ENCODE data around the gene CLEC4F.
"Not testable (repeated sequence)": the region's sequence is repeated elsewhere in the genome, so short reads cannot be mapped to it uniquely, and the experiment has no call there.

The CLEC4F gene

DNA sequence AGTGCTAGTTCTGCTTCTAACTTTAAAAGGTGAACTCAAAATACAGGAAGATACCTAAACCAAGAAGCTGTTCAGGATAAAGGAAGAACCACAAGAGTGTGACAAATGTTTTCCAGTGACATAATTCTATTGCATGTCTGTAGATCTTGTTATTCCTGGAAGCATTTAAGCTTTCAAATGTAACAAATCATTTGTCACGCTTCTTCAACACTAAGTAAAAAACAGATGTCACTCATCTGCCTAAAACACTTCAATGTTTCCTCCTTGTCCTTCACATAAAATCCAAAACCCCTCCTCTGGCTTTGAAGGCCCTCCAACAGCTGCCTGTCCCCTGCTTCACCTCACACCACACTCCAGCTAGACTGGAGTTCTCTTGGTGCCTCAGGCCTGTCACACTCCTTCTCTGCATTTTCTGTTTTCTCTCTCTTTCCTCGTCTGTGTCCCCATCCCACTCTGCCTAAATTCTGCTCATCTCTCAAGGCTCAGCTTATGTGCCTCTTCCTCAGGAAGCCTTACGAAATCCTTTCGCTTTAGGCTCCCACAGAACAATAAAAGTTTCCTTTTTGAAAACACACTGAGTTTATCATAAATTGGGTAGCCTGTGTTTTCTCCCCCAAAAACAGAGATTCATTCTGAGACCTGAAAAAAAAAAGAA, 6.4 kb upstream of the CLEC4F start:
- DNase-seq (ENCODE audit: low spot score) = no peak

DNA sequence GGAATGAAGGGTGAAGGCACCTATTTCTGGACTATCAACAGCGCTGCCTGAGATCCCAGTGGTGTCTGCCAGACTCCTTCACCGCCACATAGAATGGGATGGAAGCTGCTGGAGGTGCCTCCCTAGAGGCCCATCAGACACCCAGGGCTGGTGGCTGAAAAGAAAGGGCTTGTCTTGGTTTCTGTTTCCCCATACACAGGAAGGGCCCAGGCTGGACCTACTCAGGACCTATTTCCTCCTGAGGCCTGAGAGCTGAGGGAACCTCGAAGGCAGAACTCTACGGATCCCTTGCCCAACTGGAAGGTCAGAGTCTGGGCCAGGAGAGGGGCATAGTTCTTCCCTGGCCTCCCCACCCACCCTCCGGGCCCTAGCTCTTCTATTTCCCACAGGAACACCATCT, 2.9 kb upstream of the CLEC4F start:
- no peak for DNase-seq (ENCODE audit: low spot score)

DNA sequence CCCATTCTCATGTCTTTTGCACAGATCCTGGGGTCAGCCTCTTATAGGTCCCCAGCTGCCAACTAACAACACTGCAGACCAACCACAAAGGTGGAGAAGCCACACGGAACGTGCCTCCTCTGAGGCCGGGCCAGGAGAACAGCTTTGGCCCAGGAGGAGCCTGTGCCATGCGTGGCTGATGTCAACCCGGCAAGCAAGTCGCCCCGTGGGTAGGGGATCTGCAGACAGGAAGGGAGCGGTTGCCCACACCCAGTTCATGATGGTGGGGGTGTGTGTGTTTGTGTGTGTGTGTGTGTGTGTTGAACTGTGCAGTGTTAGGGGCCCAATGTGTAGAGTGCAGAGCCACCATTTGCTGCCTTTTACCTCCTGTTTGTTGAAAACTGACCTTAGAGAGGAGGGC, 2.4 kb upstream of the CLEC4F start:
- DNase-seq (ENCODE audit: low spot score) = no peak

DNA sequence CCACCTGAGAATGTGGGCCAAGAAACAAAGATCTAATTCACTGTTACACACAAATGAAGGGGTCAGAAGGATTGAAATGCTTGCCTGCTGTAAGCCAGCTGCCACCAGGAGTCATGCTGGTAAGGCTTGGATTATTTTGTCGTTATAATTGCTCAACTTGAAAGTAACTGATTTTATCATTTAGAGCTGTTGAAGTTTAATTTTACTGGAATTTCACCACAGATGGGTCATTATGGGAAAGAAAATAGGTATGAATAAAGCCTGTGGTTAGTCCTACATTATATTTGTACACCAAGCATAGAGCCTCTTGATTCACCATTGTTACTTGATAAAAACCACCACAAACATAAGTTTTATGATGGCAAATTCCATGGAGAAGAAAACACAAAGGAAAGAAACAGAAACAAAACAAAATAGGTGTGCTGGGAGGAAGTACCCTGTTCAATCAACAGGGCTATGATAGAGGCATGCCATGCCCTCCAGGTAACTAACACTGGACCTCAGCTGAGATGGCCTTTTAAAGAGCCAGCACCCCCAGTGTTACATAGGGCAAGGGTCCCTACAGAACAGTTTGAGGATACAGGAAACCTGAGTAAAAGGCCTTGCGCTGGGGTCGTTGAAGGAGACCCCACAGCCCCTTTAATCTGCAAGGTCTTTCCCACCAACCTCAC, 3.0 kb downstream of the CLEC4F start:
- DNase-seq (ENCODE audit: low spot score) = no peak

DNA sequence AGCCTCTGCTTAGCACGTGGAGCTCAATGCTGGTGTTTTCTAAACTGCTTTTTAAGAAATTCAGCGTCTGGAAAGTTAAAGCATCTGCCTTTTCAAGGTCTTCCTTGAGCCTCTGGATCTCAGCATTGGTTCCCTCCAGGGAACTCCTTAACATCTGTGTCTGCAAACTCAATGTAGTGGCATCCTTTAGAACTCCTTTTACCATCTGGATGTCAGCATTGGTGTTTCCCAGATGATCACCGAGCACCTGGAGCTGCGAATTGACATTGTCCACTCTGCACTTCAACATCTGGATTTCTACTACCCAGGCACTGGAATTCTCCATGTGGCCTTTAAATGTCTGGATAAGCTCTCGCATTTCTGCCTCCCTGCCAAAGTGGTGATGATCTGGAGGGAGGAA, 3.7 kb downstream of the CLEC4F start:
- DNase-seq (ENCODE audit: low spot score) = no peak

DNA sequence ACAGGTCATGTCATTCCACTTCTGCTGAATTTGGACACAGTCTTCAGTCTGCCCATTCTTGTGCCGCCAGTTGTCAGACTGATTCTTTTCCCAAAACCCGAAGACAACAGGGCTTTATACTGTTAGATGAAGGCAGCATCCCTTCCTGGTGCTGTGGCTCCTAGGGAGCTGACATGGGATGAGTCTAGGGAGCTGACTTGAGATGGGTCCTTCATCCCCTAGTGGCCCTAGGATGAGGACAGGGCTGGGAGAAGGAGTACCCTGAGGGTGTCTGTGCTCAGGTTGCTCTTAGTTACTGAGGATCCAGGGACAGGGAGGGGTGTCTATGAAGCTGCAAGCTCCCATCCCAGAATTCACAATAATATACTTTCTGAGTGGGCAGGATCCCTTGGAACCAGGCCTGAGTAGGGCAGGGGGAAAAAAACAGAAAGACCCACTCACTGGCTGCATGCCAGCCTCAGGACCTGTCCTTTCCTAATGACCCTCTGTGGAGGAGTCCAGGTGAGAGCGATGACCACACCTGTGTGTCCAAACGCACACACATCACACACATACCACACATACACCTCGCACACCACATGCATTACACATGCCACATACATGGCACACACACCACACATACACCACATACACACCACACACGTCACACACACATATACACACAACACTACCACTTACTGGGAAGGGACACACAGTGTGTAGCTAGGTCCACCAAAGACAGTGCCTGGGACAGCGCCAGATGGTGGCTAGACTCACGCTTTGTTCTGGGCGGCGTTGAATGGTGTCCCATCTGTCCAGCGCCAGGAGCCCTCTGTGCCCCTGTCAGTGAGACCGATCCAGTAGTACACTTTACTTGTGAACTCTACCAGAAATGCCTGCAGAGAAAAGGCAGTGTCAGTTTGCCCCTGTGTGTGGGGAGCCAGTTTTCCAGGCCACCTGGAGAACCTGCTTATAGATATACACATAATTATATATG, 11.1 kb downstream of the CLEC4F start:
- DNase-seq (ENCODE audit: low spot score) = no peak

DNA sequence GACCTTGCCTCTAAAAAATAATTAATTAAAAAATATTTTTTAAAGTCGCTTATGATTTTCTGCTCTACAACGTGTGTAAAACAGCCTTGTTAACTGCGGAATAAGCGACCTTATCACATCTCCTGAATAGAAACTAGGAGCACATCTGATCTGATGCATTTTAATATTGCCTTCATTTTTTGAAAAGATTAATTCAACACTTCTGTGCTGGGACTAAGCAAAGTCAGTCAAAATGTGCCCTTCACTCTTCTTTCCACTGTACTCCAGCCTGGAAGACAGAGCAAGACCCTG, 12.6 kb downstream of the CLEC4F start:
- DNase-seq (ENCODE audit: low spot score) = no peak

DNA sequence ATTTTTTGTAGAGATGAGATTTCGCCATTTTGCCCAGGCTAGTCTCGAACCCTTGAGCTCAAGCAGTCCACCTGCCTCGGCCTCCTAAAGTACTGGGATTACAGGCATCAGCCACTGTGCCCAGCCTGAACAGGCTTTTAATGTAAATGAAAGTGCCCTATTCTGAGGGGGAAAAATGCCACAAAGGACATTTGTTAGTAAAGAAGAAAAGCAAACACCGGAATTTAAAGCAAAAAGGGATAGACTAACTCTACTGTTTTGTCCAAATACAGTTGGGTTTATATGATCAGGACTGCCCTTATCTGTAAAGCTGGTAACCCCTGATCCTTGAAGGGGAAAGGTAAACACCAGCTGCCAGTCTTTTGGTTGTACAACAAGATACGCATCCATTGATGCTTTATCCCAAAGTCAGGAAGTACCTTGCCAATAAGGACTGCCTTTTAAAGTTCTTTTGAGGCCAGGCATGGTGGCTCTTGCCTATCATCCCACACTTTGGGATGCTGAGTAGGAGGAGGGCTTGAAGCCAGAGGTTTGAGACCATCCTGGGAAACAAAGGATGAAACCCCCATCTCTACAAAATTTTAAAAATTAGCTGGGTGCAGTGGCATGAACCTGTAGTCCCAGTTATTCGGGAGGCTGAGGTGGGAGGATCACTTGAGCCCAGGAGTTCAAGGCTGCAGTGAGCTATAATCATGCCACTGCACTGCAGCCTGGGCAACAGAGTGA, 13.1 kb downstream of the CLEC4F start:
- DNase-seq (ENCODE audit: low spot score) = no peak

DNA sequence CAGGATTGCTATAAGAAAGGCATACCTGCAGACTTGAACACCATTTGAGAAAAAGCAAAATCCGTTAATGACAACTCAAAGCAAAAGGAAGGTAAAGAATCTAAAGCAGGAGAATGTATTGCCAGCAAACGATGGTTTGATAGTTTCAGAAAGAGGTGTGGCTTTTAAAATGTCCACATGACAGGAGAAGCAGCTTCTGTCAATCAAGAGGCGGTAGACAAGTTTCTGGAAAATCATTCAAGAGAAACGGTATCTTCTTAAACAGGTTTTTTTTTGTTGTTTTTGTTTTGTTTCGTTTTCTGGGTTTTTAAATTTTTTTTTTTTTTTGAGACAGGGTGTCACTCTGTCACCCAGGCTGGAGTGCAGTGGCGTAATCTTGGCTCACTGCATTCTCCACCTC, 13.8 kb downstream of the CLEC4F start:
- DNase-seq (ENCODE audit: low spot score) = no peak

DNA sequence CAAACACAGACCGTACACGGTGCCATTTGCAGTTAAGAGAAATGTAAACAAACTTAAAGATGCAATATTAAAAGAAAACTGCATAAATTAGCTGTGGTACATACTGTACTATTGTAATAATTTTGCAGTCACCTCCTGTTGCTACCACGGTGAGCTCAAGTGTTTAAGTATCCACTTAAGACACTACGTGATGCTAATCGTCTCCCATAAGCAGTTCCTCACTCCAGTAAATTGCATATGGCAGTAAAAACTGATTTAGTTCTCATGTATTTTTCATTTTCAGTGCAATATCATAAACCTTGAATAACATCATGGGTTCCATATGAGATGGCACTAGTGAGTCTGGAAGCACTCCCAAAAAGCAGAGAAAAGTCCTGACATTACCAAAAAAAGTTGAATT, 14.4 kb downstream of the CLEC4F start:
- no peak for DNase-seq (ENCODE audit: low spot score)

DNA sequence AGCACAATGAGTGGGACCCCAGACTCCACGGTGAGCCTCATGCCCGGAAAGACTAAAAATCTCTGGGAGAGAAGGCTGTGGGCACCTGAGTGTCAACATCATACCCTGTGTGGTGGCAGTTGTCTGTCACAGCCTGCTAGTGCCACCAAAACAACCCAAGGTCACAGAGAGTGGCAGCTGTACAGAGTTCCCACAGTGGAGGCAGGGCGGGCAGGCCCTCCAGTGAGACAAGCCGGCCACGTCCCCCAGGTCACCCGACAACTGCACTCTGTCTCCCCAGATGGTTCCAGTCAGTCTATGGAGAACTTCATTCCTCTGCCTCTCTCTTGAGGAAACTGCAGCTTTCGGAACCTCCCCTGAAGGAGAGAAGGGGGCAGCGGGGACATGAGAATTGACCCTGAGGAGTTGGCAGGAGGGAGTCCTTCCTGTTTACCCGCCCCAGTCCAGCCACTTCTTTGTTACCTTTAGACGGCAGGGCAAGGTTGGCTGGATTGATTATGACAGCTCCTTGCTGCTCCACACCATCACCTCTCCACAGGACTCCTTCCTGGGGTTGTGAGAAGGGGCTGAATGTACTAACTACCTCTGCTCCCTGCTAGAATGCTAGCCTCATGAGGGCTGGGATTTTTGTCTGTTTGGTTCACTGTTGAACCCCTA, 18.7 kb downstream of the CLEC4F start:
- DNase-seq (ENCODE audit: low spot score) = no peak

DNA sequence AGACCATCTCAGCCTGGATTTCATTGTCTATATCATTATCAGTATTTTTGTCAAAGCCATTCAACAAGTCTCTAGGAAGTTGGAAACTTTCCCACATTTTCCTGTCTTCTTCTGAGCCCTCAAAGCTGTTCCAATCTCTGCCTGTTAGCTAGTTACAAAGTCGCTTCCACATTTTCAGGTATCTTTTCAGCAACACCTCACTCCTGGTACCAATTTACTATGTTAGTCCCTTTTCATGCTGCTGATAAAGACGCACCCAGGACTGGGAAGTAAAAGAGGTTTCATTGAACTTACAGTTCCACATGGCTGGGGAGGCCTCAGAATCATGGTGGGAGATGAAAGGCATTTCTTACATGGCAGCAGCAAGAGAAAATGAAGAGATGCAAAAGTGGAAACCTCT, 20.7 kb downstream of the CLEC4F start:
- DNase-seq (ENCODE audit: low spot score) = no peak

DNA sequence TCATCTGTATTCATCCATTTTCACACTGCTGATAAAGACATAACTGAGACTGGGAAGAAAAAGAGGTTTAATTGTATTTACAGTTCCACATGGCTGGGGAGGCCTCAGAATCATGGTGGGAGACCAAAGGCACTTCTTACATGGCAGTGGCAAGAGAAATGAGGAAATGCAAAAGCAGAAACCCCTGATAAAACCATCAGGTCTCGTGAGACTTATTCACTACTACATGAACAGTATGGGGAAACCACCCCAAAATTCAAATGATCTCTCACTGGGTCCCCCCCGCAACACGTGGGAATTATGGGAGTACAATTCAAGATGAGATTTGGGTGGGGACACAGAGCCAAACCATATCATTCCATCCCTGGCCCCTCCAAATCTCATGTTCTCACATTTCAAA, 22.4 kb downstream of the CLEC4F start:
- not testable (repeated sequence) for DNase-seq (ENCODE audit: low spot score)

DNA sequence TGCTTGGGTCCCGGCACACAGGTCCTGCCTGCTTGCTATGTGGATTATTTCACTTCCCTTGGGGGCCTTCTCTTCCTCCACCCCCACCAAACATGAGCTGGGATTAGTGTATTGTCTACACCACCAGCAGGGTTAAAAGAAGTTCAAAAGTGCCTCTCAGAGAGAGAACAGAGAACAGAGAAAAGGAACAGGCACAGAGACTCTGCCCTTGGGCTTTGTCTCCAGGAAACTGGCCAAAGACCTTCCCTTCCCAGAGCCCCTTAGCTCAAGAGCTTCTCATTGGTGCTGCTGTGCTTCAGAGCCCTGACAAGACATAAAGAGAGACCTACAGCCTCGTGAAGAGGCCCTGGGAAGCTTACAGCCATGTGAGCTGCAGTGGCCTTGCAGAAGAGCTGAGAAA, 22.9 kb downstream of the CLEC4F start:
- DNase-seq (ENCODE audit: low spot score) = no peak

DNA sequence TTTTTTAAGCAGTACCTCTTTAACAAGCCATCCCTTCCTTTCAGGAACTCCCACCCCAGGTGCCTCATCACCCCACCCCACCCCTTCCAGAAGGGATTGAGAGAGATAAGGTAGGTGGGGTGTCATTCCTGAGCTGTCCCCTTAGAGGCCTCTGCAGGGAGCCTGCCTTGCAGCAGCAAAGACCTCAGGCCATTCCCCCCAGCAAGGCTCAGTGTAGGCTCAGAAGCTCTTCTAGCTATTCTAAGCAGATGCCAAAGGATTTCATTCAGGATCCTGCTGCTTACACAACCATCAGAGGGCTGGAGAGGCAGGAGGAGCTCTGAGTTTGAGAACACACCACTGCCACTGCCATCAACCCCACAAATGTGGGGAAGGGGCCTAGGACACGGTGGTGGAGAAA, 24.1 kb downstream of the CLEC4F start:
- no peak for DNase-seq (ENCODE audit: low spot score)

DNA sequence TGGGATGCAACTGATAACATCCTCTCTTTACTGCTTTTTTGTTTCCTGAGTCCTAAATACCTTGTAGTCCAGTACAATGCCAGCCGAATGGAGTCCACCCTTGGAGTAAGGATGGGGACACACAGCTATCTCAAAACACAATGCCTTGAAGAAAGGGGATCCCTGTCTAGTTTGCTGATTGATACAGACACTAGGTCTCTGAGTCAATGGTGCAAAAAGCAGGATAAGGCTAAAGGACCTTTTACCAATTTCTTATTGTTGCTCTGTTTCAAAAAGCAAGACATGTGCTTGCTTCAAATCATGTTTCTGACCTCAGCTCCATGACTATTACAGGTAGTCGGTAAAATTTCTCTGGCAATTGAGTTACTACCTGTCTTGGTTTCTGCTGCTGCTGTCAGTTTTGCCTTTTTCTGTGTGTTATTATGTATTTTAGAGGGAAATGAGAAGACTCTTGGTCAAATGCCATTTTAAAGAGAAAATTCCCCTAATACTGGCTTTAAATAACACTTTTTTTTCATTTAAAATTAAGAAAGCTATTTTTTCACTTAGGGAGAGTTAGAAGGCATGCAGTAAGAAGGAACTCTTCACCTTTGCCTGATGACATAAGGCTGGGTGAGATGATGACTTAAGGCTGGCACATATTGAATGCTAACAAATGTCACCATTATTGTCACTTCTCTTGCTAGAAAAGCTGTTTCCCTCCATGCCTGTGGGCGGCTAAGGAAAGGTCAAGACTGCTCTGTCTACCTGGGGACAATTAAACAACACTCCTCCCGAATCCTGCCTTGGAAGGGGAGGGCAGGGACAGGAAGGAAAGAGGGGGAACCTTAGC, 25.0 kb downstream of the CLEC4F start:
- DNase-seq (ENCODE audit: low spot score) = no peak

DNA sequence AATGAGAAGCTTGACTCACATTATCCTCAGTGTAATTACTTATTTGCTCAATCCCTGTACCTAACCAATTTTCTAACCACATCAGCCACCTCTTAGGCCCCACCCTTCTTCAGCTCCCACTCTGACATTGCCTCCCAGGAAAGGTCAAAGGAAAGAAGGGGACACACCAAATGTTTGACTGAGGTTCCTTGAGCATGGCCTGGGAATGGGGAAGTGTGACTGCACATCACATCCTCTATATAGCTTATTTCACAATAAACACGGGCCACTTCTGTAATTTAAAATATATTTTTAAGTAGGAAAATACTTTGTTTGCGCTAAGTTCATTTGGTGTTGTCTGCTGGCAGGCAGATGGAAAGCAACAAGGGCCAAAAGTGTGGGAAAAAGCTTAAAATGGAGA, 26.9 kb downstream of the CLEC4F start:
- no peak for DNase-seq (ENCODE audit: low spot score)

DNA sequence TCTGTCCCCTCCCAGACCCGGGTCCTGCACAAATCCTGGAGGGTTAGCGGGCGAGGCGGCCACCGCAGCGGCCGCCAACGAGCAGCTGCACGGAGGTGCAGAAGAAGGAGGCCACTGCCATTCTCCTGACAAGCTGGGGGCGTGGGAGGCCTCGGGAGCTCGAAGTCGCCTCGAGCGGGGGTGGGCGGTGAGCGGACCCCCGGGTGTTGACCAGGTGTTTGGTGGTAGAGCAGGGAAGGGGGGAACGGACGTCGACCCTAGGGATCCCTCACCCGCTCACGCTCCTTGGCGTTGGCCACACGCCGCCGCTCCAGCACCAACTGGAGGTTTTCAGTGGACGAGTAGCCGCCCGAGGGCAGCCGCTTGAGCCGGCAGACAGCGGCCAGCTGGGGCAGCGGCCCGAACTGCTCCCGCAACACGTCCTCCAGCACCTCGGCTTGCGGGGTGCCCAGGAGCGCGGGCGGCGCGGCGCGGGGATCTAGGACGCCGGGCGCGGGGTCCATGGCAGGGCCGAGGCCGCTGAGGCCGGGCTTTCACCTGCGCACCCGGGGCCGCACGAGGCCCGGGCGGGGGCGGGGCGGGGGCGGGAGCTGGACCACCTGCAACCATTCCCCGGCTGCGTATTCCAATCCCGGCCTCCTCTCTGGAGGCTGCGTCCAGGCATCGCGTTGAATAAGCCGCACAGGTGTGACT, 30.1 kb downstream of the CLEC4F start, which contains the start of gene FIGLA:
Gene FIGLA (minus strand): TSS at position 508 of the 693 bp plus-strand sequence. CDS start 5 bp downstream, at position 503.
- no peak for DNase-seq (ENCODE audit: low spot score)

DNA sequence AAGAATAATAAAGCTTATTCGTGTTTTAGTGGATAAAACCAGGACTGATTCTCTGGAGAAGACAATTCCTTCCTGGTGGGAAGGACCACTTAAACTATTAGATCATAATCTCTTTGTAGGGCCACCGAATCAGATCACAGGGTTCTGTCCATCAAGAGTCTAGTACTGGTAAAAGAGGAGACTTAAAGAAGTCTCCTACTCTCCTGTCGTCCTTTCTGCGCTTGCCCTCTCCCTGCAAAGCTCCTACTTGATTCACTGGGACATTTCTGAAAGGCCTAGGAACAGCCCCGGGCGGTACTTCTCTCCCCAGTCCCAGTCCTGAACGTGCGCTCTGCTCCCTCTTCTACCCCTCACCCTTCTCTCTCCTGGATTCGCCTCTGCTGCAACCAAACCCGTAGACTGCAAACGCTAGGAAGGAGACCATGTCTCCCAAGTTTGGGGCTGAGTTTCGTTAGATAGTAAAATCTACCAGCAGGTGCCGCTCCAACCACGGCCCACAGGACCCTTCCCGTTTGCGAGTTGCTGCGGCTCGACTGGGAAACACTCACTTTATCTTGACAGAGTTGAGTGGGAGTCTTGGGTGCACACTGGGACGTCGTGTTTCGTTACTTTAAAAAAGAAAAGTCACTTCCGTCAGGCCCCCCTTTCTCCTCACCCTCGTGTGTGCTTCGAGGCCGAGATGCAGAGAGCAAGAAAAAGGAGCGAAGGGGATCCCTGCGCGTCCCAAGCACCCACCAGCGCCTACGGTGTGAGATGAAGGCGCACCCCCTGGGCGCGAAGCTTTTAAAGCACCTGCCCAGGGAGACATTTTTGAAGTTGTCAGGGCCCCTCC, 30.9 kb downstream of the CLEC4F start:
- DNase-seq (ENCODE audit: low spot score) = peak; percentile 59
